Ovary (tissue), 9 donors: Measurements from ENCODE around the gene BICDL1. TPM values are rescaled to one million over a fixed set of nuclear protein-coding genes. Genes with fewer than 3 reads are reported as not detected.
A peak's percentile ranks its signal among the peaks of the same experiment; 100 is the strongest.

Experiments used
- DNase-seq, 5 donors: peaks; one replicate each; pipeline ENCODE4 v3.0.0-alpha.2; 2019 to 2020
- H3K27ac ChIP-seq, 2 donors: fragments of 200-600 bp; one replicate each; pipeline versions ENCODE4 v1.5.1 to v1.8.0; 2019 to 2022
- H3K27me3 ChIP-seq: fragments of 200-600 bp; one replicate; pipeline ENCODE4 v1.8.0; 2022
- H3K36me3 ChIP-seq: fragments of 200-600 bp; sonication (generic); one replicate; pipeline ENCODE4 v1.5.1; 2019
- H3K4me1 ChIP-seq: one replicate; pipeline ENCODE4 v1.8.1; 2013; ENCODE audit warnings: mild to moderate bottlenecking, moderate library complexity; ENCODE audit not compliant: insufficient read depth
- H3K4me3 ChIP-seq: fragments of 200-600 bp; sonication (generic); one replicate; pipeline ENCODE4 v1.5.1; 2017
- H3K9me3 ChIP-seq, 2 donors: fragments of 200-600 bp in 1 of 2; sonication (generic) in 1 of 2; one replicate each; pipeline versions ENCODE4 v1.5.1 to v1.8.1; 2013 to 2019; ENCODE audit warnings: mild to moderate bottlenecking in 1 of 2, moderate library complexity in 1 of 2
- CTCF ChIP-seq, 3 donors: fragments of 450-650 bp in 2 of 3; fragments of 200-600 bp in 1 of 3; IDR thresholded peaks; one replicate each; pipeline versions ENCODE4 v1.5.1 to v1.8.0; 2016 to 2022; ENCODE audit warnings: antibody characterized with exemption in 3 of 3, mild to moderate bottlenecking in 1 of 3
- EP300 ChIP-seq: sonication (generic); formaldehyde crosslinking; IDR thresholded peaks from one replicate; pipeline ENCODE4 v1.6.1; 2017; ENCODE audit warnings: antibody characterized with exemption
- POLR2A ChIP-seq: fragments of 450-650 bp; IDR thresholded peaks from one replicate; pipeline ENCODE4 v1.6.1; 2017; ENCODE audit warnings: antibody characterized with exemption, mild to moderate bottlenecking, moderate library complexity
- WGBS, 3 donors: extraction: QIAGEN DNeasy Blood & Tissue Kit in 1 of 3; methylation state at CpG; one replicate each; pipeline versions ENCODE4 v1.1.5 to v1.1.7; 2013 to 2017; 5-methylcytosine and 5-hydroxymethylcytosine counted together
- intact Hi-C, 4 donors: fragments of 100-400 bp; cut with DNase I; formaldehyde crosslinking; loops; one replicate each; pipeline versions ENCODE4 v1.11.0 to v1.15.1; 2022 to 2023
- polyA plus RNA-seq, 2 donors: library from polyadenylated mRNA; stranded (reverse); fragments of 200-250 nt in 1 of 2; fragments of 350-450 nt in 1 of 2; fragmentation: Illumina TruSeq in 1 of 2; extraction: RNeasy Lipid Tissue Mini Kit (QIAGEN cat#74804) in 1 of 2; gene quantifications; one replicate each; pipeline ENCODE4 v1.2.3, GENCODE V29; 2013 to 2014
- total RNA-seq, 7 donors: library from RNA; depleted of rRNA in 2 of 7; stranded (reverse); fragments of >200 nt in 2 of 7; fragmentation: NEBNext Ultra II Directional in 3 of 7; extraction: Animal tissue kit (Norgen Biotek cat#: 25700) in 3 of 7; gene quantifications; one replicate each; pipeline versions ENCODE4 v1.1.0 to v1.2.4, GENCODE V29; 2016 to 2023
- donor health status: DM: no; HTN: no; CAD: no; lungs with moderate emphysema.
- donor health status: DM: no; HTN: no; CAD: no.
- donor health status: Bipolar disorder and iron deficiency.
- donor health status: DM: yes; HTN: yes; CAD: no.
- donor health status: DM: no; HTN: no; CAD: no.
- donor health status: DM: yes; HTN: yes; CAD: no.

Gene BICDL1
- total and polyA plus RNA-seq, 9 donors, result 0.40 to 147 (median 1.7) TPM

- no peaks in the 10 kb centered on the region for H3K36me3 ChIP-seq
- H3K27ac ChIP-seq, result no peak overlapping the region
Measured at GRCh38 chr12:120106151-120106550, 117.1 kb downstream of the BICDL1 start.

GRCh38 chr12:120109570-120110267 lies 120.7 kb downstream of the BICDL1 start:
- Histone ChIP-seq H3K27ac (no peak overlapping the region), H3K9me3 (no peaks in the 10 kb centered on the region), H3K36me3 (no peaks in the 10 kb centered on the region), H3K4me3 (no peak overlapping the region), H3K4me1 (peaks cover 3% of the 10 kb centered on the region), H3K27me3 (no peaks in the 10 kb centered on the region)
- WGBS, 3 donors, result 79 to 88% (median 86%) methylated on average over 10 of the region's 10 CpGs
- intact Hi-C loops, result no loop called here
- no peak for TF ChIP-seq CTCF (IDR thresholded peaks at IDR 0.05)
- no peak for TF ChIP-seq POLR2A
- no peak for TF ChIP-seq EP300
- DNase-seq, result no peak

More at GRCh38 chr12:120106151-120106550, 117.1 kb downstream of the BICDL1 start:
- TF ChIP-seq EP300 (no peak), POLR2A (no peak), CTCF (IDR thresholded peaks at IDR 0.05) (no peak)
- intact Hi-C loops, result no loop called here
- Histone ChIP-seq H3K4me3 (no peak overlapping the region), H3K27me3 (no peaks in the 10 kb centered on the region), H3K4me1 (peaks cover 12% of the 10 kb centered on the region), H3K9me3 (no peaks in the 10 kb centered on the region)
- DNase-seq, result no peak
- 84 to 100% (median 95%) methylated on average over 1 of the region's 1 CpG for WGBS, 3 donors

GRCh38 chr12:120110550-120111501 lies 121.8 kb downstream of the BICDL1 start:
- Histone ChIP-seq H3K27ac (no peak overlapping the region), H3K4me3 (no peak overlapping the region), H3K4me1 (peaks cover 12% of the 10 kb centered on the region), H3K27me3 (no peaks in the 10 kb centered on the region), H3K36me3 (no peaks in the 10 kb centered on the region), H3K9me3 (no peaks in the 10 kb centered on the region)
- intact Hi-C loops, result no loop called here
- DNase-seq, result no peak
- TF ChIP-seq CTCF (IDR thresholded peaks at IDR 0.05), result no peak
- no peak for TF ChIP-seq POLR2A
- TF ChIP-seq EP300, result no peak
- WGBS, 3 donors, result 80 to 84% (median 82%) methylated on average over 26 of the region's 26 CpGs

- peak overlapping the region; percentile 68 for H3K4me3 ChIP-seq
- H3K36me3 ChIP-seq, result no peaks in the 10 kb centered on the region
- H3K9me3 ChIP-seq, result no peaks in the 10 kb centered on the region
- no peak for DNase-seq
- TF ChIP-seq CTCF (IDR thresholded peaks at IDR 0.05) (no peak), EP300 (no peak), POLR2A (no peak)
- 68 to 72% (median 69%) methylated on average over 3 of the region's 3 CpGs for WGBS, 3 donors
- H3K4me1 ChIP-seq, result peaks cover 16% of the 10 kb centered on the region
- no peaks in the 10 kb centered on the region for H3K27me3 ChIP-seq
- no peak overlapping the region for H3K27ac ChIP-seq
- intact Hi-C loops, result no loop called here
Measured at GRCh38 chr12:120115066-120115465, 126.0 kb downstream of the BICDL1 start.
